GM23248 (cell line): Measurements from ENCODE around the gene KCNIP3.

ENCODE experiments used
- EZH2 ChIP-seq: fragments of 200-600 bp; sonication (generic); IDR thresholded peaks from 2 replicates; pipeline ENCODE4 v1.6.1; 2018; ENCODE audit warnings: antibody characterized with exemption, mild to moderate bottlenecking; ENCODE audit not compliant: insufficient read depth, poor library complexity, severe bottlenecking
- EZH2phosphoT487 ChIP-seq: fragments of 200-600 bp; sonication (generic); IDR thresholded peaks from 2 replicates; pipeline ENCODE4 v1.6.1; 2018; ENCODE audit warnings: antibody characterized with exemption, moderate library complexity, mild to moderate bottlenecking, low read depth; ENCODE audit not compliant: insufficient read depth

GRCh38 chr2:95388091-95388692, 91.0 kb downstream of the KCNIP3 start:
- TF ChIP-seq EZH2 (no peak), EZH2phosphoT487 (no peak)
